K562 (cell line): ENCODE measurements around the gene CYP21A2. TPM values are rescaled to one million over a fixed set of nuclear protein-coding genes. Genes with fewer than 3 reads are reported as not detected.

Source experiments
- CUX1 ChIP-seq: fragments of 200-800 bp; sonication (Bioruptor generic); IDR thresholded peaks from 2 replicates; pipeline ENCODE4 v1.6.1; 2016; ENCODE audit warnings: missing genetic modification characterization, missing compliant biosample characterization
- ERF ChIP-seq: fragments of 450-650 bp; formaldehyde crosslinking; IDR thresholded peaks from 2 replicates; pipeline ENCODE4 v1.4.0; 2020; ENCODE audit warnings: mild to moderate bottlenecking, mixed read lengths
- ESRRB ChIP-seq: fragments of 250-450 bp; sonication (Bioruptor Pico); IDR thresholded peaks from 2 replicates; pipeline ENCODE4 v1.5.0; 2020; ENCODE audit warnings: mild to moderate bottlenecking, moderate library complexity, borderline replicate concordance
- HDAC6 ChIP-seq: IDR thresholded peaks from 2 replicates; pipeline ENCODE4 v1.6.1; 2012; ENCODE audit warnings: low read depth, mild to moderate bottlenecking, control low read depth, inconsistent platforms, low read length, moderate library complexity
- KDM2B ChIP-seq: fragments of 250-450 bp; sonication (Bioruptor Pico); IDR thresholded peaks from 2 replicates; pipeline ENCODE4 v1.8.0; 2021; ENCODE audit warnings: mild to moderate bottlenecking, moderate library complexity
- LCOR ChIP-seq: sonication (generic); formaldehyde crosslinking; IDR thresholded peaks from 2 replicates; pipeline ENCODE4 v1.8.0; 2022; ENCODE audit warnings: mild to moderate bottlenecking, missing genetic modification reagents
- MAFG ChIP-seq: fragments of 450-650 bp; conservative IDR thresholded peaks from 2 replicates; pipeline ENCODE4 v1.6.1; 2016; ENCODE audit warnings: missing genetic modification characterization, missing compliant biosample characterization
- MCM5 ChIP-seq: fragments of 450-650 bp; IDR thresholded peaks from 2 replicates; pipeline ENCODE4 v1.6.1; 2016; ENCODE audit warnings: low read depth
- NCOA6 ChIP-seq: fragments of 450-650 bp; IDR thresholded peaks from 2 replicates; pipeline ENCODE4 v1.6.1; 2017; ENCODE audit warnings: mild to moderate bottlenecking
- PYGO2 ChIP-seq: fragments of 450-650 bp; IDR thresholded peaks from 2 replicates; pipeline ENCODE4 v1.6.1; 2016; ENCODE audit warnings: mild to moderate bottlenecking, missing genetic modification characterization, moderate library complexity, missing compliant biosample characterization
- RBFOX2 ChIP-seq: fragments of 200-400 bp; formaldehyde crosslinking; IDR thresholded peaks from 2 replicates; pipeline ENCODE4 v1.6.1; 2017; ENCODE audit warnings: low read depth, mild to moderate bottlenecking, low read length, moderate library complexity
- STAT6 ChIP-seq: sonication (generic); formaldehyde crosslinking; IDR thresholded peaks from 2 replicates; pipeline ENCODE4 v1.8.1; 2023; ENCODE audit warnings: mild to moderate bottlenecking, missing genetic modification reagents
- TBP ChIP-seq: optimal IDR thresholded peaks from 2 replicates; pipeline ENCODE3; 2011; ENCODE audit warnings: low read depth, low read length, improper control_type of control experiment
- ZBTB17 ChIP-seq: fragments of 450-650 bp; formaldehyde crosslinking; IDR thresholded peaks from 2 replicates; pipeline ENCODE4 v1.4.0; 2020; ENCODE audit warnings: mild to moderate bottlenecking
- ZC3H4 ChIP-seq: sonication (generic); formaldehyde crosslinking; IDR thresholded peaks from 2 replicates; pipeline ENCODE4 v1.9.0; 2021; ENCODE audit warnings: missing genetic modification reagents, borderline replicate concordance
- ZFP36 ChIP-seq: fragments of 150-350 bp; IDR thresholded peaks from 2 replicates; pipeline ENCODE4 v1.6.1; 2018; ENCODE audit warnings: low read length, low read depth; ENCODE audit not compliant: partially characterized antibody
- ZNF764 ChIP-seq: fragments of 250-450 bp; sonication (Bioruptor Pico); IDR thresholded peaks from 2 replicates; pipeline ENCODE4 v1.4.0; 2020; ENCODE audit warnings: low read depth, mild to moderate bottlenecking, moderate library complexity
- polyA plus RNA-seq, 8 experiments: library from polyadenylated mRNA; depleted of rRNA in 4 of 8; stranded (reverse) in 5 of 8; unstranded in 3 of 8; fragments of >200 nt; fragmentation: Nextera tagmentation in 2 of 8; fragmentation: Illumina TruSeq in 1 of 8; extraction: Ambion mirVana in 2 of 8; extraction: Trizol in 1 of 8; gene quantifications; 2 replicates each; pipeline versions ENCODE4 v1.2.1 to v1.2.3, GENCODE V29; 2011 to 2014; ENCODE audit warnings: inconsistent platforms in 1 of 8, missing spikeins in 1 of 8
- total RNA-seq, 7 experiments: library from RNA; depleted of rRNA in 6 of 7; stranded (reverse); fragments of >200 nt in 6 of 7; fragmentation: Illumina TruSeq in 2 of 7; extraction: Trizol in 2 of 7; gene quantifications; 2 replicates each; pipeline versions ENCODE4 v1.2.1 to v1.2.3, GENCODE V29; 2011 to 2021; ENCODE audit warnings: low replicate concordance in 1 of 7
- TF ChIP-seq, protein P1 (sequence below): fragments of 450-650 bp; formaldehyde crosslinking; IDR thresholded peaks from 2 replicates; pipeline ENCODE4 v1.4.0; 2020; ENCODE audit warnings: mild to moderate bottlenecking, moderate library complexity

Gene CYP21A2
- total and polyA plus RNA-seq, 9 of the 15 experiments (the other 6 are each of a cell fraction or from before 2014, with no cell fraction given): 0.03 to 1.4 (median 0.19) TPM

- peak; percentile 28 for TF ChIP-seq ZFP36
- no peak for TF ChIP-seq TBP
- TF ChIP-seq ZBTB17 (CRISPR knock-in tag): no peak
- no peak for TF ChIP-seq ZNF764
- TF ChIP-seq ZC3H4 (CRISPR knock-in tag): no peak
- no peak for TF ChIP-seq MAFG (tag)
- no peak for TF ChIP-seq MCM5
- TF ChIP-seq CUX1 (CRISPR knock-in tag): no peak
- no peak for TF ChIP-seq LCOR
- TF ChIP-seq KDM2B: no peak
- TF ChIP-seq, protein P1, sequence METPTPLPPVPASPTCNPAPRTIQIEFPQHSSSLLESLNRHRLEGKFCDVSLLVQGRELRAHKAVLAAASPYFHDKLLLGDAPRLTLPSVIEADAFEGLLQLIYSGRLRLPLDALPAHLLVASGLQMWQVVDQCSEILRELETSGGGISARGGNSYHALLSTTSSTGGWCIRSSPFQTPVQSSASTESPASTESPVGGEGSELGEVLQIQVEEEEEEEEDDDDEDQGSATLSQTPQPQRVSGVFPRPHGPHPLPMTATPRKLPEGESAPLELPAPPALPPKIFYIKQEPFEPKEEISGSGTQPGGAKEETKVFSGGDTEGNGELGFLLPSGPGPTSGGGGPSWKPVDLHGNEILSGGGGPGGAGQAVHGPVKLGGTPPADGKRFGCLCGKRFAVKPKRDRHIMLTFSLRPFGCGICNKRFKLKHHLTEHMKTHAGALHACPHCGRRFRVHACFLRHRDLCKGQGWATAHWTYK: 0 out of 2 replicates have a peak, but pooled peaks have one; percentile 60
- TF ChIP-seq PYGO2 (tag): no peak
- no peak for TF ChIP-seq NCOA6
- TF ChIP-seq ERF (CRISPR knock-in tag): 0 out of 2 replicates have a peak, but pooled peaks have one; percentile 7
- TF ChIP-seq STAT6 (CRISPR knock-in tag): no peak
- TF ChIP-seq ESRRB (CRISPR knock-in tag): no peak
- TF ChIP-seq RBFOX2: peak; percentile 73
- no peak for TF ChIP-seq HDAC6
Measured at GRCh38 chr6:32047855-32048766, 9.9 kb downstream of the CYP21A2 start (continued).
